ENCODE measurements around the gene LCN1.

LCN1 gene

GRCh38 chr9:135574943-135575342, 53.7 kb downstream of the LCN1 start:
- DNase-seq, result no peak
